Left ventricle myocardium inferior (tissue), 1 donor: ENCODE data around the gene LTBP1. TPM values are rescaled to one million over a fixed set of nuclear protein-coding genes. Genes with fewer than 3 reads are reported as not detected.

Source experiments
- DNase-seq: peaks from one replicate; pipeline ENCODE4 v3.0.0-alpha.2; 2020
- H3K27ac ChIP-seq: fragments of 200-600 bp; replicated peaks from 2 replicates; pipeline ENCODE4 v1.8.0; 2021
- H3K27me3 ChIP-seq: fragments of 200-600 bp; 2 replicates; pipeline ENCODE4 v1.8.0; 2021; ENCODE audit warnings: low read depth
- H3K36me3 ChIP-seq: fragments of 200-600 bp; 2 replicates; pipeline ENCODE4 v1.8.0; 2021
- H3K4me1 ChIP-seq: fragments of 200-600 bp; 2 replicates; pipeline ENCODE4 v1.8.0; 2021
- H3K4me3 ChIP-seq: fragments of 200-600 bp; 2 replicates; pipeline ENCODE4 v1.8.0; 2021; ENCODE audit warnings: mild to moderate bottlenecking, moderate library complexity
- H3K9me3 ChIP-seq: fragments of 200-600 bp; replicated peaks from 2 replicates; pipeline ENCODE4 v1.8.0; 2021
- intact Hi-C: fragments of 100-400 bp; cut with micrococcal nuclease; formaldehyde crosslinking; loops from one replicate; pipeline ENCODE4 v1.11.0; 2022
- total RNA-seq: library from RNA; stranded (reverse); fragmentation: NEBNext Ultra II Directional; extraction: Animal tissue kit (Norgen Biotek cat#: 25700); gene quantifications from one replicate; pipeline ENCODE4 v1.2.1, GENCODE V29; 2021
- TF ChIP-seq, protein P1 (sequence below): fragments of 200-600 bp; IDR thresholded peaks from 2 replicates; pipeline ENCODE4 v1.8.0; 2021; ENCODE audit warnings: antibody characterized with exemption, mild to moderate bottlenecking, borderline replicate concordance
- donor health status: DM: no; HTN: yes; CAD: no; lungs with severe emphysema.

Gene LTBP1
- total RNA-seq, 1 donor from 2014 or later: 88.9 TPM

DNA sequence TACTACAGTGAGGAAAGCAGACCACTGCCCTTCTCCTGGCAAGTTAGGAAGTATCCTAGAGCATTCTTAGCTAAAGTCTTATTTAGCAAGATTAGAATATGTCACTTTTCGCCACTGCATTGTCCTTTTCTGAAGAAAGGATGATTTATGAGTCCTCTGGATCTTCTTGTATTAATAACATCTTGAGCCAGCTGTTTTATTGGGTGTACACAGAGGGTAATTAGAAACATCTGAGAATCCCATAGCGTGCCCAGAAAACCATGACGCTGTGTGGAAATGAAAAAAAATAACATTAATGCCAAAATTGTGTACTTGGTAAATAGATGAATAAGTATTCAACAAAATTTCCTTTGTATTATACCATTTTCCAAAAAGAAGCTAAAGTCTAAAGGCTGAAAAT is 198.7 kb downstream of the LTBP1 start:
- peak overlapping the region; percentile 45 for H3K27ac ChIP-seq
- H3K4me1 ChIP-seq: peaks cover 68% of the 10 kb centered on the region
- H3K36me3 ChIP-seq: peaks cover 13% of the 10 kb centered on the region

DNA sequence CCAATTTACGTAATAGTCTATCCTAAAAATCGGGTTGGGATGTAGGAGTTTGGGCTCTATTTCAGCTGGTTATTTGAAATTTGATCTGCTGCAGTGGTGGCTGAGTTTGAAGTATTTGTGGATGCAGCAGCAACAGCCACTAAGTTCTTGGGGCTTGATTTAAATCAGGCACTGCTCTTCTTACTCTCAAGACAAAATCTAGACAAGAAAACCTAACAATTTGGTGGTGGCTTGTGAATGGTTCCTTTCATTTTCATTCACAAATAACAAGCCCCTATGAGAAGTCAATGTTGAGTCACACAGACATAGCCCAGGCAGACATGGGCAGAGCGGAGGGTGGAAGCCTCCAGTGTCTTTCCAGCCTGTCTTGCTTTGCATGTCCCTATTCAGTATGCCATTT is 199.3 kb downstream of the LTBP1 start:
- no peak overlapping the region for H3K4me3 ChIP-seq
- TF ChIP-seq, protein P1, sequence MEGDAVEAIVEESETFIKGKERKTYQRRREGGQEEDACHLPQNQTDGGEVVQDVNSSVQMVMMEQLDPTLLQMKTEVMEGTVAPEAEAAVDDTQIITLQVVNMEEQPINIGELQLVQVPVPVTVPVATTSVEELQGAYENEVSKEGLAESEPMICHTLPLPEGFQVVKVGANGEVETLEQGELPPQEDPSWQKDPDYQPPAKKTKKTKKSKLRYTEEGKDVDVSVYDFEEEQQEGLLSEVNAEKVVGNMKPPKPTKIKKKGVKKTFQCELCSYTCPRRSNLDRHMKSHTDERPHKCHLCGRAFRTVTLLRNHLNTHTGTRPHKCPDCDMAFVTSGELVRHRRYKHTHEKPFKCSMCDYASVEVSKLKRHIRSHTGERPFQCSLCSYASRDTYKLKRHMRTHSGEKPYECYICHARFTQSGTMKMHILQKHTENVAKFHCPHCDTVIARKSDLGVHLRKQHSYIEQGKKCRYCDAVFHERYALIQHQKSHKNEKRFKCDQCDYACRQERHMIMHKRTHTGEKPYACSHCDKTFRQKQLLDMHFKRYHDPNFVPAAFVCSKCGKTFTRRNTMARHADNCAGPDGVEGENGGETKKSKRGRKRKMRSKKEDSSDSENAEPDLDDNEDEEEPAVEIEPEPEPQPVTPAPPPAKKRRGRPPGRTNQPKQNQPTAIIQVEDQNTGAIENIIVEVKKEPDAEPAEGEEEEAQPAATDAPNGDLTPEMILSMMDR: no peak
- peak overlapping the region; percentile 45 for H3K27ac ChIP-seq
- H3K36me3 ChIP-seq: peaks cover 13% of the 10 kb centered on the region
- peaks cover 61% of the 10 kb centered on the region for H3K4me1 ChIP-seq
- intact Hi-C loops: no loop called here
- H3K9me3 ChIP-seq: no peaks in the 10 kb centered on the region
- no peaks in the 10 kb centered on the region for H3K27me3 ChIP-seq
- DNase-seq: no peak

More for the DNA sequence above, 198.7 kb downstream of the LTBP1 start:
- no peak for DNase-seq
- TF ChIP-seq, protein P1: no peak
- intact Hi-C loops: no loop called here
- no peak overlapping the region for H3K4me3 ChIP-seq
- H3K27me3 ChIP-seq: no peaks in the 10 kb centered on the region
- no peaks in the 10 kb centered on the region for H3K9me3 ChIP-seq

DNA sequence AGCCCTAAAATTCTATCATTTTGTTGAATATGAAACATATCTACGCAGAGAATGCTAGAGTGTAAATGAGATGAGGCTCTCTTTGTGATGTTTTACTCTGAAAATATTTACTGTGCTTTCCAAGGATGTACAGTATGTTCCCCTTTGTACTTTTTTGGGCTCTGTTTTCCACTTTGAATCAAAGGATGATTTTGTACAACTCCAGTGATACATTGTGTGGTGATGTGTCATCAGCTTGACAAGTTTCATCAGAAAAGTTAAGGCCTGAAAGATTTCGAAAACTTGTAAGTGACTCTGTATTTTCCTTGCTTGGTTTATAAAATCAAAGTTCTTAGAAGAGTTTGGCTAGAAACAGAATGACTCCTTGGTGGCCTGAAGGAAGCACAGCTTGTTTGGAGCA is 206.3 kb downstream of the LTBP1 start:
- DNase-seq: no peak
- intact Hi-C loops: no loop called here
- TF ChIP-seq, protein P1: no peak
- H3K4me3 ChIP-seq: no peak overlapping the region
- no peak overlapping the region for H3K27ac ChIP-seq
- peaks cover 9% of the 10 kb centered on the region for H3K4me1 ChIP-seq
- H3K27me3 ChIP-seq: no peaks in the 10 kb centered on the region
- H3K36me3 ChIP-seq: peaks cover 7% of the 10 kb centered on the region
- no peaks in the 10 kb centered on the region for H3K9me3 ChIP-seq

DNA sequence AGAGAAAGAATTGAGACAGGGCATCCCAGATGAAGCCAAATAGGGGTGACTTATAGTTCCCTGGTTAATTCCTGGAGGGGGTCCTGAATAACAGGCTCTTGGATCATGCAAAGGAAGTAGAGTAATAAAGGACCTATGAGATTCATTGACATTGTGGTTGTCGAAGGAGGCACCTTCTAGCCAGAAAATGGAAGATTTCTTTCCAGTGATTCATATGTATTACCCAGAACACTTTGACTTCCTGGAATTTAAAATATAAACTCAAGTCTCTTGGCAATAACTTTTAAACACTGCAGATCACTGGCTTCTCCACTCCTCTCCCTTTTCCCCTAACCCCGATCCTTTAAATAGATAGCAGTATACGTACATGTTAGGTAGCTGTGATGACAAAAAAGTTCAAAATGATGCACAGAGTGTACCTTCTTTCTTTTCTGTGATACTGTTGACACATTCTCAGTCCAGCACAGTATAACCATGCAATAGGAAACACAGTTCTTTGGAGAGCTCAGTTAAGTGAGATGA is 211.8 kb downstream of the LTBP1 start:
- Histone ChIP-seq H3K4me3 (no peak overlapping the region), H3K9me3 (no peaks in the 10 kb centered on the region), H3K36me3 (no peaks in the 10 kb centered on the region), H3K4me1 (peaks cover 10% of the 10 kb centered on the region), H3K27me3 (no peaks in the 10 kb centered on the region), H3K27ac (no peak overlapping the region)
- TF ChIP-seq, protein P1: no peak
- intact Hi-C loops: no loop called here
- no peak for DNase-seq

DNA sequence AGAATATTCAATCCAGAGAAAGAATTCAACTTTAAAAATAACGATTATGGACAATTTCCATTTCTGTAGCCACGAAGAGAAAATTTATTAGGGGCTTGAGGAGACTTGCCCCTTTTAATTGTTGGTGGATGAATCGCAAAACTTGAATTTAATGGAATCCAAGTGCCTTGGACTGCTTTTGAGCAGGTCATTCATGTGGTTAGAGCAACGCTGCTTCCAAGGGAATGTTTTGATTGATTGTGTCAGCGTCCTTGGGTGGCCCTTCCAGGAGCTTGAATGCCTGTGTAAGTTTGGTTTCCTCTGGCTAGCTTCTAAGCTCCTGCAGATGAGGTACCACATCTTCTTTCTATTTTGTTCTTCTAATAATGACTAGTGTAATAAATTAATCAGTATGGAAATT is 213.4 kb downstream of the LTBP1 start:
- H3K4me3 ChIP-seq: no peak overlapping the region
- TF ChIP-seq, protein P1: no peak
- peaks cover 10% of the 10 kb centered on the region for H3K4me1 ChIP-seq
- intact Hi-C loops: no loop called here
- DNase-seq: no peak
- no peaks in the 10 kb centered on the region for H3K27me3 ChIP-seq
- H3K27ac ChIP-seq: no peak overlapping the region
- no peaks in the 10 kb centered on the region for H3K36me3 ChIP-seq
- no peaks in the 10 kb centered on the region for H3K9me3 ChIP-seq
